Endometrium (tissue), 2 donors: ENCODE data around the gene GTF2A2.

Experiments used
- FAIRE-seq: peaks from 2 replicates; lab custom pipeline; 2012; peaks lifted over from hg19 to GRCh38; lab: Jason Lieb, UNC
- donor health status: control.
- donor health status: control.

The GTF2A2 gene

GRCh38 chr15:59605994-59606393 lies 51.3 kb downstream of the GTF2A2 start:
- FAIRE-seq, result no peak

DNA sequence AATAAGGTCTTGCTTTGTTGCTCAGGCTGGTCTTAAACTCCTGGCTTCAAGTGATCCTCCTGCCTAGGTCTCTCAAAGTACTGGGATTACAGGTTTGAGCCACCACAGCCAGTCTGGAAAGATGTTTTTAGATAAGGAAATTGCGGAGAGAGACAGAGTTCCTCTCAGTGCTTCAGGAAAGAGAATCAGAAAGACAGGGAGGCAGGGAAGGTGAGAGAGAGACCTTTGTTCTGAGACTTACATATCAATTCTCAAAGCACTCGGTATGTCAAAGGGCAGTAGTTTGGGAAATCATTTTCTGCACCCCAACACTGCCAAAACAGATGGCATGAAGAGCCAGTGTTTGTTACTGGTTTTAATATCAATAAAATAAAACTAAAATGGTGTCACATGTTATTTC lies 58.9 kb downstream of the GTF2A2 start:
- no peak for FAIRE-seq

- FAIRE-seq, result no peak
These were observed 60.7 kb downstream of the GTF2A2 start for GRCh38 chr15:59596640-59597039.

GRCh38 chr15:59595434-59595915 lies 61.8 kb downstream of the GTF2A2 start:
- no peak for FAIRE-seq

DNA sequence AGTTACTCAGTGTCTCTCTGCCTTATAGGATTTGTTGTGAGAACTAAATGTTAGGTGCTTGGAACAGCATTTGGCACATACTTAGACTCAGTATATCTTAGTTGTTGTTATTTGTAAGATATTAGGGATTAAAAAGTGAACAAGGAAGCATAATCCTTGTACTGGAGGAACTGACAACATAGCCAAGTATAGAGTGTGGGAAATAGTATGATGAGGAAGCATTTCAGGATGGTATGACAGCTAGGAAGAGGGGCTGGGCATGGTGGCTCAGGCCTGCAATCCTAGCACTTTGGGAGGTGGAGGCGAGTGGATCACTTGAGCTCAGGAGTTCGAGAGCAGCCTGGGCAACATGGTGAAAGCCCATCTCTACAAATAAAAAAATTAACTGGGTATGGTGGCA lies 62.3 kb downstream of the GTF2A2 start:
- no peak for FAIRE-seq

- FAIRE-seq, result no peak
These were observed 62.8 kb downstream of the GTF2A2 start for GRCh38 chr15:59594493-59594942.

DNA sequence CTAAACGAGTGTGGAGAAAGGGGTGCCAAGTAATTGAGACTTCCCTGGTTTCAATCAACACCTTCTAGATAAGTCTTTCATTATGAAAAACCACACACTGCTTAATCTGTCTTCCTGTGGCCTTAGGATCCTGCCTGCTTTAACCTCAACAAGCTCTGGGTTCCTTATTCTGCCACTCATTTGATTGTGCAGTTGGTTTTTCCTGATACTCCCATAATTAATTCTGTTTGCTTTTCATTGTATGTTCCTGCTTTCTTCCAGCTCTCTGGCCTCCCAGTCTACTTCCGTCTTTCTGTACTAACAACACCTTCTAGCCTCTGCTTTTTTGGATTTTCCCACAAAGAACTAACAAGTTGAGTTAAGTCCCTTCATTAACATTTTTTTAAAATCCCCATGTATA lies 66.0 kb downstream of the GTF2A2 start:
- FAIRE-seq, result no peak

DNA sequence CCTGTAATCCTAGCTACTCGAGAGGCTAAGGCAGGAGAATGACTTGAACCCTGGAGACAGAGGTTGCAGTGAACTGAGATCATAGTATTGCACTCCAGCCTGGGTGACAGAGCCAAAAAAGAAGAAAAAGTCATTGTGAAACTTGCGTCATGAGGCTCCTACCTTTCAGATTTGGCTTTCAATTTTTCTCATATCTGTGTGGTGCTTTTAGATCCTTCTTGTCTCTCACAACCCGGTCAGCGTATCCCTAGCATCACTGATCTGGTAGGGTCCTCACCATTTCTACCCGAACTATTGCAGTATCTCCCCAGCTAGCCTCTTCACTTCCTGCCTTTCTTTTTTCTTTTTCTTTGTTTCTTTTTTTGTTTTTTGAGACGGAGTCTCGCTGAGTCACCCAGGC lies 67.3 kb downstream of the GTF2A2 start:
- FAIRE-seq, result no peak
